ENCODE results near the gene NNMT.

DNA sequence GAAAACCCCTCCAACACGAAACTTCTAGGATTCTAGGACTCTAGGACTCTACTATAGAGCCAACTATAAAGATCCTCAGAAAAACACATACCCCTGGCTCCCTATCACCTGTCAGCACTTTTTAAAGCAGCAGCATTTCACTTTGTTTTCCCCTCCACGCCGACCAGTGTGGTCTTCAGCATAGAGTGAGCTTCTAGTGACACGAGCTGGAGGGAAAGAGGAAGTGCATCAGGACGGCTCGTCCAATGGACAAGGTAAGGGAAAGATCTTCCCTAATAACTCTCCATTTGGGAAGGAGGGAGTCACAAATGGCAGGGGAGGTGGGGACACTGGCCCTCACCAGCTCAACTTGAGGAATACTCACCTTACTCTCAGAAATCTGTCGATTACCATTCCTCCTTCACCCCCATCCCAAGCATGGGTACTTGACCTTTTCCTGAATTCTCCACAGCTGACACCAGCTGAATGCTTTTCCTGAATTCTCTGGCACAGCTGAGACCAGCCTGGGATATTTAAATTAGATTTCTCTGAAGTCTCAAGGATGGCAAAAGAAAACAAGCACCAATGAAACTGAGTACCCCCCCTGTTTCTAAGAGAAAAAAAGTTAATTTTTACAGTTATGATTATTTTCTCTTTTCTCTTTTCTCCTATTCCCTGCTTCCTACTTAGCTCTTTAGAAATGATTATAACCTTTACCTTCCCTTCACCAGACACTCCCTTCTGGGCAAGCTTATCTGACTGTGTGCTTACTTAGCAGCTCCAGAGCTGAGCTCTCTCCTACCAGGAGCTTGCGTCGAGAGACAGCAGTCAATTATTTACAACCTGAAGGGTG is 33.3 kb upstream of the NNMT start:
- TF ChIP-seq EZH2 (IDR thresholded peaks at IDR 0.05) = no peak
- no peak for TF ChIP-seq POLR2AphosphoS5 (IDR thresholded peaks at IDR 0.05; ENCODE audit: borderline replicate concordance, low read depth, low read length)
- TF ChIP-seq FOXP2 (optimal IDR thresholded peaks at IDR 0.05; ENCODE audit: control extremely low read depth, extremely low read length, insufficient read depth) = no peak

Measured in SK-N-MC (cell line).